ENCODE results near the gene GPR32. TPM values are rescaled to one million over a fixed set of nuclear protein-coding genes. Genes with fewer than 3 reads are reported as not detected.

Gene GPR32
- total RNA-seq, 2 experiments from 2014 or later = not detected

DNA sequence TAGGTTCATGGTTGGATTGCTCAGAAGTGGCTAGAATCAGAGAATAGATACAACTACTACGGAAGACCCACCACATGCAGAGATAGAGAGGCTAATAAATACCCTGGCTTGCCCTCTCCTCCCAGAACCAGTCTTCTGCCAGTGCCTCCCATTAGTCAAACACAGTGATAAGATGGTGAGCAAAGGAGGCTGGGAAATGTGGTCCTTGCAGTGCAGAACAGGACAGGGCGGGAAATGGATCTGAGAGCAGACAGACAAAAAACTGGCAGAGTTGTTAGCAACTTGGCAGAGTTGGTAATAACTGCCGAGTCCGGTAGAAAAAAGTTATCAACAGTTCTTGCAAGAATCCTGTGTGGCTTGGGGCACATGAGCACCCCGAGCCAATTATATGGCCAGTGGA is 44.6 kb downstream of the GPR32 start:
- Mint-ChIP-seq H3K36me3 (ENCODE audit: low read depth) (no peaks in the 10 kb centered on the region), H3K27me3 (ENCODE audit: low read depth) (peaks cover 37% of the 10 kb centered on the region), H3K4me1 (ENCODE audit: low read depth) (peaks cover 25% of the 10 kb centered on the region), H3K9me3 (ENCODE audit: insufficient read depth) (no peaks in the 10 kb centered on the region), H3K27ac (no peak overlapping the region), H3K4me3 (no peak overlapping the region)
- CTCF ChIA-PET = no interaction called here
- ATAC-seq (no peak), DNase-seq (no peak)
- POLR2A ChIA-PET = interaction anchor here (0.9 kb wide), 1 partner anchor 10 kb away, joined by 4 read pairs; no protein-coding TSS in a partner anchor

DNA sequence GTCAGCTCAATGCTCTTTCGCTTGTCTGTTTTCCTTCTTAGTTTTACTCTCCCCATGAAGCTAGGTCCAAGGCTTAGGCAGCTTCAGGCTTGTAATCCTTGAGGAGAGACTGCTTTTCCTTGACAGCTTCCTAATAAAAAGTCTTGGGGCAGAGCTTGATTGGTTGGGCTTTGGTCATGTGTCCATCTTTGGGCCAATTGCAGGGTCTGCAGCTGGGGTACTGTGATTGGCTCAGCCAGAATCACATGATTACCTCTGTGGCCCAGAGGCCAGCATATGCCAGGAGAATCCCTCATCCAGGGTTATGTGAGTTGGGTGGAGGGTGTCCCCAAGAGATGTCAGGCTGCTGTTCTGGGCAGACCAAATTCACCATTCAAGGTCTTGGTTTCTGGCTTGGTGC is 45.2 kb downstream of the GPR32 start:
- Mint-ChIP-seq H3K4me3 (no peak overlapping the region), H3K27ac (no peak overlapping the region), H3K4me1 (ENCODE audit: low read depth) (peaks cover 30% of the 10 kb centered on the region), H3K36me3 (ENCODE audit: low read depth) (no peaks in the 10 kb centered on the region), H3K9me3 (ENCODE audit: insufficient read depth) (no peaks in the 10 kb centered on the region), H3K27me3 (ENCODE audit: low read depth) (peaks cover 41% of the 10 kb centered on the region)
- CTCF ChIA-PET = no interaction called here
- ATAC-seq = no peak
- POLR2A ChIA-PET = interaction anchor here (0.9 kb wide), 1 partner anchor 10 kb away, joined by 4 read pairs; no protein-coding TSS in a partner anchor
- no peak for DNase-seq

DNA sequence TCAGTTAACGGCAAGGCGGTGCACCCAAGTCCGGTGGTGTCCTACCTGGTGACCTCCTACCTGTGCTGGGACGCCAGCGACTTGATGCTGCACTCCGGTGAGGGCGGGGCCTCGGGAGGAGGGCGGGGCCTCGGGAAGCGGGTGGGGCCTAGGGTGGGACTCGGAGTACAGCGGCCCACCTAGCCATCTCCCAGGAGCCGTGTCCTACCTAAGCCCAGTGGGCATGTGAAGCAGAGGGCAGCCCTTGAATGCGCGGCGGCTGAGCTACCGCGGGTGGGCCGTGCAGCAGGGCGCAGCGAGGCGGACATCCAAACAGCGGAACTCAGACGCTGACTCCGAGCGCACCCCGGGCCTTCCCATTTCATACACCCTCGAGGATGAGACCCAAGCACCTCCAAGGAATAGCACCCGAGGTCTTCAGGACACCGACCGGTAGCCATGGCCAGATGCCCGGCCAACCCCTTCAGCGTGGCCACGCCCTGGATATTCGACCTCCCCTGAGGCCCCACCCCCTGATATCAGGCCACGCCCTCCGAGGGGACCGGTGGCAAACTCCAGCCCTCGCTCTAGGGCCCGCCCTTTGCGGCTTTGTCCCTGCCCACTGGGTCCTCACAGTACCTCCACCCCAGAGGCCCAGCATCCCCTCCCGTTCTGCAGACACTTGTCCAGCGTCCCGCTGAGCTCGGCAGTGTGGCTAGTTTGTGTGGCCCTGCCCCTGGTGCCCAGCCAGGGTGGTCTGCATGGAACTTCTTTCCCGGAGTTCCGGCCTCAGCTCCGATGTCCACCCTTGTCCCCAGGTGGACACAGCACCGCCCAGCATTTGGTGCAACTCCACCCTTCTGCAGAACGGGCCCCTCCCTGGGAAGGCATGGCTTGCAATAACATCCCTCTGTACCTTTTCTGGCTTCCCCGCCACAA is 47.9 kb downstream of the GPR32 start:
- ATAC-seq (peak; percentile 79), DNase-seq (peak; percentile 61)
- CTCF ChIA-PET = no interaction called here
- Mint-ChIP-seq H3K27ac (peak overlapping the region; percentile 74), H3K9me3 (ENCODE audit: insufficient read depth) (no peaks in the 10 kb centered on the region), H3K36me3 (ENCODE audit: low read depth) (no peaks in the 10 kb centered on the region), H3K27me3 (ENCODE audit: low read depth) (peaks cover 50% of the 10 kb centered on the region), H3K4me3 (peak overlapping the region; percentile 67), H3K4me1 (ENCODE audit: low read depth) (peaks cover 33% of the 10 kb centered on the region)
- POLR2A ChIA-PET = interaction anchor here (4.0 kb wide), 1 partner anchor 14 kb away, joined by 26 read pairs; no protein-coding TSS in a partner anchor

DNA sequence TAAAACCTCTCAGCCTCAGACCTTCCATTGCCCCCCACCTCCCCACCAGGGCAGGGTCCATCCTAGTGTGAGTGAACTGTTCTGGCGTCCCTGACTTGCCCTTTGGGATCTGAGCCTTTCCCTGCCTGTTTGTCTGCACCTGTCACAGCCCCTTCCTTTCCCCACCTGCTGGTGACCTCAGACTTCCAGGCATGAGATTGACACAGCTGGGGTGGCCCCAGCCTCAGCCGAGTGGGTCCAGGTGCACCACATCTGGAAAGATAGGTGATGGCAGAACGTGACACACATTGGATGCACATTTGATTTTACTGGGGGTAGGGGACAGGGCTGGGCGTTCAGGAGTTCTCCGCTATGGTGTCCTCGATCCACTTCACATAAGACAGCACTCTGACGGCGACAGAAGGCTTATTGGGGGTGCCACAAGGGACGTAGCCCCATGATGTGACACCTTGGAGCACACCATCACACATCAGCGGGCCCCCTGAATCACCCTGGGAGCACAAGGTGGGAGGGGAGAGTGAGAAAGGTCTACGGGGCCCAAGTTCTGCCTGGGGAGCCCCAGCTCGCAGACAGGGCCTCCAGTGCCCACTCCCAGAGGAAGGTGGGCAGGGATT is 48.7 kb downstream of the GPR32 start:
- peak overlapping the region; percentile 67 for H3K4me3 Mint-ChIP-seq
- ATAC-seq = no peak
- H3K27ac Mint-ChIP-seq = no peak overlapping the region
- DNase-seq = no peak
- ChIA-PET POLR2A (interaction anchor here (4.0 kb wide), 1 partner anchor 14 kb away, joined by 26 read pairs; no protein-coding TSS in a partner anchor), CTCF (interaction anchor here (1.2 kb wide), 1 partner anchor 103 kb away, joined by 3 read pairs; no protein-coding TSS in a partner anchor)
- H3K9me3 Mint-ChIP-seq (ENCODE audit: insufficient read depth) = no peaks in the 10 kb centered on the region
- H3K36me3 Mint-ChIP-seq (ENCODE audit: low read depth) = no peaks in the 10 kb centered on the region
- peaks cover 51% of the 10 kb centered on the region for H3K27me3 Mint-ChIP-seq (ENCODE audit: low read depth)
- peaks cover 33% of the 10 kb centered on the region for H3K4me1 Mint-ChIP-seq (ENCODE audit: low read depth)

DNA sequence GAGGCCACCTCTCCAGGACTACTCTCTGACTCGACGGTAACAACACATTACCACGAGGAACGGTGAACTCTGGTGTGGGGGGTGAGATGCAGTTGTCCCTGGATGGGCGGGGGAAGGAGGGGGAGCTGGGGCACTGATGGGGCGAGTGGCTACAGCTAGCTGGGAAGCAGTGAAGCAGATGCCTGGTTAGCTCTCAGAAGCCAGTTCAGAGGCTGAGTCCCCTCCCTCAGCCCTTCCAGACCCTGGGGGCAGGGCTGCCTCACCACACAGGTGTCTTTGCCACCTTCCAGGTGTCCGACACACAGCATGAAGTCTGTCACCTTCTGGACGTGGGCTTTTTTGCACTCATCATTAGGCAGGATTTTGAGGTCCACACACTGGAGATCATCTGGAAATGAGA is 49.4 kb downstream of the GPR32 start:
- ChIA-PET CTCF (interaction anchor here (0.7 to 1.2 kb wide), 2 partner anchors 102 to 456 kb away, joined by 3 read pairs; no protein-coding TSS in a partner anchor), POLR2A (interaction anchor here (4.0 kb wide), 1 partner anchor 15 kb away, joined by 26 read pairs; no protein-coding TSS in a partner anchor)
- no peak for ATAC-seq
- peaks cover 55% of the 10 kb centered on the region for H3K27me3 Mint-ChIP-seq (ENCODE audit: low read depth)
- no peaks in the 10 kb centered on the region for H3K36me3 Mint-ChIP-seq (ENCODE audit: low read depth)
- H3K4me1 Mint-ChIP-seq (ENCODE audit: low read depth) = peaks cover 33% of the 10 kb centered on the region
- no peak overlapping the region for H3K27ac Mint-ChIP-seq
- no peak for DNase-seq
- H3K4me3 Mint-ChIP-seq = no peak overlapping the region
- no peaks in the 10 kb centered on the region for H3K9me3 Mint-ChIP-seq (ENCODE audit: insufficient read depth)

- CTCF ChIA-PET = interaction anchor here (0.7 to 1.2 kb wide), 3 partner anchors 10 to 457 kb away, joined by 3 read pairs; no protein-coding TSS in a partner anchor
- H3K27ac Mint-ChIP-seq = peak overlapping the region; percentile 65
- DNase-seq = no peak
- H3K9me3 Mint-ChIP-seq (ENCODE audit: insufficient read depth) = no peaks in the 10 kb centered on the region
- H3K36me3 Mint-ChIP-seq (ENCODE audit: low read depth) = no peaks in the 10 kb centered on the region
- ATAC-seq = no peak
- peaks cover 55% of the 10 kb centered on the region for H3K27me3 Mint-ChIP-seq (ENCODE audit: low read depth)
- peaks cover 33% of the 10 kb centered on the region for H3K4me1 Mint-ChIP-seq (ENCODE audit: low read depth)
- peak overlapping the region; percentile 52 for H3K4me3 Mint-ChIP-seq
- POLR2A ChIA-PET = interaction anchor here (4.0 kb wide), 1 partner anchor 16 kb away, joined by 26 read pairs; no protein-coding TSS in a partner anchor
Observed at GRCh38 chr19:50820086-50820485, 49.8 kb downstream of the GPR32 start.

- peaks cover 33% of the 10 kb centered on the region for H3K4me1 Mint-ChIP-seq (ENCODE audit: low read depth)
- peak overlapping the region; percentile 65 for H3K27ac Mint-ChIP-seq
- POLR2A ChIA-PET = interaction anchor here (0.6 to 4.0 kb wide), 2 partner anchors 16 to 434 kb away, joined by 3 to 26 read pairs; no protein-coding TSS in a partner anchor
- CTCF ChIA-PET = interaction anchor here (0.9 kb wide), 1 partner anchor 10 kb away, joined by 3 read pairs; no protein-coding TSS in a partner anchor
- H3K9me3 Mint-ChIP-seq (ENCODE audit: insufficient read depth) = no peaks in the 10 kb centered on the region
- DNase-seq (no peak), ATAC-seq (no peak)
- H3K27me3 Mint-ChIP-seq (ENCODE audit: low read depth) = peaks cover 55% of the 10 kb centered on the region
- no peaks in the 10 kb centered on the region for H3K36me3 Mint-ChIP-seq (ENCODE audit: low read depth)
- H3K4me3 Mint-ChIP-seq = peak overlapping the region; percentile 52
Observed at GRCh38 chr19:50820549-50821247, 50.4 kb downstream of the GPR32 start.

GRCh38 chr19:50821248-50821612 is 51.0 kb downstream of the GPR32 start:
- ChIA-PET CTCF (no interaction called here), POLR2A (no interaction called here)
- H3K36me3 Mint-ChIP-seq (ENCODE audit: low read depth) = no peaks in the 10 kb centered on the region
- ATAC-seq = no peak
- H3K4me1 Mint-ChIP-seq (ENCODE audit: low read depth) = peaks cover 33% of the 10 kb centered on the region
- no peak overlapping the region for H3K27ac Mint-ChIP-seq
- H3K4me3 Mint-ChIP-seq = no peak overlapping the region
- H3K9me3 Mint-ChIP-seq (ENCODE audit: insufficient read depth) = no peaks in the 10 kb centered on the region
- DNase-seq = no peak
- H3K27me3 Mint-ChIP-seq (ENCODE audit: low read depth) = peaks cover 55% of the 10 kb centered on the region

Other genes with a start within 250 kb of the GPR32 start
- not detected for gene LRRC4B, start 202.0 kb upstream of the GPR32 start, total RNA-seq
- not detected for gene SYT3, start 130.6 kb upstream of the GPR32 start, total RNA-seq
- not detected for gene C19orf81, start 121.0 kb upstream of the GPR32 start, total RNA-seq
- gene SHANK1, start 50.7 kb upstream of the GPR32 start, total RNA-seq = not detected
- 1 to 10 TPM; 1.4 to 2.3 TPM for gene CLEC11A, start 47.1 kb upstream of the GPR32 start, total RNA-seq
- not detected for gene ACP4, start 20.0 kb downstream of the GPR32 start, total RNA-seq
- under 1 TPM; 0.45 to 0.47 TPM for gene KLK1, start 53.3 kb downstream of the GPR32 start, total RNA-seq
- gene KLK15, start 63.1 kb downstream of the GPR32 start, total RNA-seq = not detected
- gene KLK3, start 84.5 kb downstream of the GPR32 start, total RNA-seq = not detected
- not detected for gene KLK2, start 103.0 kb downstream of the GPR32 start, total RNA-seq
- not detected for gene KLK4, start 140.9 kb downstream of the GPR32 start, total RNA-seq
- gene KLK5, start 182.6 kb downstream of the GPR32 start, total RNA-seq = not detected
- gene KLK6, start 199.1 kb downstream of the GPR32 start, total RNA-seq = not detected
- gene KLK7, start 213.5 kb downstream of the GPR32 start, total RNA-seq = not detected
- not detected for gene KLK8, start 231.1 kb downstream of the GPR32 start, total RNA-seq
- gene KLK10, start 249.2 kb downstream of the GPR32 start, total RNA-seq = not detected